GM19099 (cell line): ENCODE results near the gene TMEM192.

Experiments
- POLR2A ChIP-seq: IDR thresholded peaks from 3 replicates; pipeline ENCODE4 v1.6.1; 2011; ENCODE audit warnings: low read depth; ENCODE audit not compliant: insufficient read length; ENCODE audit errors: extremely low read depth

TMEM192 gene

GRCh38 chr4:165048170-165048569 lies 64.5 kb downstream of the TMEM192 start:
- TF ChIP-seq POLR2A, result no peak

GRCh38 chr4:165031436-165032211 lies 81.0 kb downstream of the TMEM192 start, which contains the start of gene TRIM60:
Gene TRIM60 (plus strand): TSS chr4:165031999. CDS start chr4:165040073, 8,074 bp downstream.
- no peak for TF ChIP-seq POLR2A

- TF ChIP-seq POLR2A, result no peak
Observed at GRCh38 chr4:165027762-165028402, 84.8 kb downstream of the TMEM192 start.
